ENCODE measurements around the gene ACSL6.

DNA sequence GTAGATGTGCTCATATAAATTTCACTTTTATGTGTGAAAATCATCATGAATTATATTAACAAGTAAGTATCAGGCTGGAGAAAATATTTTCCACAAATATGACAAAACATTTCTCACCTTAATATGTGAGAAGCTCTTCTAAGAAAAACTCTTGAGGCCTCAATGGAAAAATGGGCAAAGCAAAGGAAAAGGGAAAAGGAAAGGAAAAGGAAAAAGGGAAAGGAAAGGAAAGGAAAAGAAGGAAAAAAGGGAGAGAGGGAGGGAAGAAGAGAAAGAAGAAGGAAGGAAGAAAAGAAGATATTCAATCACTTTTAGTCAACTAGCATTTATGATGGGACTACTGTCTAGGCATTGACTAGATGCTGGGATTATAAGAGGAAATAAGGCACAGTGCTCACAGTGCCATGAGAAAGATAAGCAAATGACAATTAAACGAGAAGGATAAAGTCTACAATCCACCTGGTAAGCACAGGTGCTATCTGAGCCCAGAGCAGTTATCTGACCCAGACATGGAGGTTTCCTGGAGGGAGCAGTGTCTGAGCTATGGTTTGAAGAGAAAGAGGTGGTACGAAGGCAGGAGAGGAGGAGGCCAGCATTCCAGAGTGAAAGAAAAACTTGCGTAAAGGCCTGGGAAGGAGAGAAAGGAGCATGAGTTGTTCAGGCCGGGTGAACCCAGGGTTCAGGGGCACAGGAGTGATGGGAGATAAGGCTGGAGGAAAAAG lies 18.3 kb upstream of the ACSL6 start:
- TF ChIP-seq POLR2AphosphoS5 (IDR thresholded peaks at IDR 0.05) (no peak), POLR2A (IDR thresholded peaks at IDR 0.05) (no peak)
